Ovary (tissue), 9 donors: Measurements from ENCODE around the gene FAM83D. TPM values are rescaled to one million over a fixed set of nuclear protein-coding genes. Genes with fewer than 3 reads are reported as not detected.

Experiments used
- DNase-seq, 5 donors: peaks; one replicate each; pipeline ENCODE4 v3.0.0-alpha.2; 2019 to 2020
- H3K27ac ChIP-seq, 2 donors: fragments of 200-600 bp; one replicate each; pipeline versions ENCODE4 v1.5.1 to v1.8.0; 2019 to 2022
- H3K27me3 ChIP-seq: fragments of 200-600 bp; one replicate; pipeline ENCODE4 v1.8.0; 2022
- H3K36me3 ChIP-seq: fragments of 200-600 bp; sonication (generic); one replicate; pipeline ENCODE4 v1.5.1; 2019
- H3K4me1 ChIP-seq: one replicate; pipeline ENCODE4 v1.8.1; 2013; ENCODE audit warnings: mild to moderate bottlenecking, moderate library complexity; ENCODE audit not compliant: insufficient read depth
- H3K4me3 ChIP-seq: fragments of 200-600 bp; sonication (generic); one replicate; pipeline ENCODE4 v1.5.1; 2017
- H3K9me3 ChIP-seq, 2 donors: fragments of 200-600 bp in 1 of 2; sonication (generic) in 1 of 2; one replicate each; pipeline versions ENCODE4 v1.5.1 to v1.8.1; 2013 to 2019; ENCODE audit warnings: mild to moderate bottlenecking in 1 of 2, moderate library complexity in 1 of 2
- EP300 ChIP-seq: sonication (generic); formaldehyde crosslinking; IDR thresholded peaks from one replicate; pipeline ENCODE4 v1.6.1; 2017; ENCODE audit warnings: antibody characterized with exemption
- POLR2A ChIP-seq: fragments of 450-650 bp; IDR thresholded peaks from one replicate; pipeline ENCODE4 v1.6.1; 2017; ENCODE audit warnings: antibody characterized with exemption, mild to moderate bottlenecking, moderate library complexity
- WGBS, 3 donors: extraction: QIAGEN DNeasy Blood & Tissue Kit in 1 of 3; methylation state at CpG; one replicate each; pipeline versions ENCODE4 v1.1.5 to v1.1.7; 2013 to 2017; 5-methylcytosine and 5-hydroxymethylcytosine counted together
- intact Hi-C, 4 donors: fragments of 100-400 bp; cut with DNase I; formaldehyde crosslinking; loops; one replicate each; pipeline versions ENCODE4 v1.11.0 to v1.15.1; 2022 to 2023
- polyA plus RNA-seq, 2 donors: library from polyadenylated mRNA; stranded (reverse); fragments of 200-250 nt in 1 of 2; fragments of 350-450 nt in 1 of 2; fragmentation: Illumina TruSeq in 1 of 2; extraction: RNeasy Lipid Tissue Mini Kit (QIAGEN cat#74804) in 1 of 2; gene quantifications; one replicate each; pipeline ENCODE4 v1.2.3, GENCODE V29; 2013 to 2014
- total RNA-seq, 7 donors: library from RNA; depleted of rRNA in 2 of 7; stranded (reverse); fragments of >200 nt in 2 of 7; fragmentation: NEBNext Ultra II Directional in 3 of 7; extraction: Animal tissue kit (Norgen Biotek cat#: 25700) in 3 of 7; gene quantifications; one replicate each; pipeline versions ENCODE4 v1.1.0 to v1.2.4, GENCODE V29; 2016 to 2023
- TF ChIP-seq, protein P1 (sequence below), 3 donors: fragments of 450-650 bp in 2 of 3; fragments of 200-600 bp in 1 of 3; IDR thresholded peaks; one replicate each; pipeline versions ENCODE4 v1.5.1 to v1.8.0; 2016 to 2022; ENCODE audit warnings: antibody characterized with exemption in 3 of 3, mild to moderate bottlenecking in 1 of 3
- donor health status: DM: no; HTN: no; CAD: no; lungs with moderate emphysema.
- donor health status: DM: no; HTN: no; CAD: no.
- donor health status: Bipolar disorder and iron deficiency.
- donor health status: DM: yes; HTN: yes; CAD: no.
- donor health status: DM: no; HTN: no; CAD: no.
- donor health status: DM: yes; HTN: yes; CAD: no.

The FAM83D gene
- total and polyA plus RNA-seq, 9 donors = 0.18 to 2.5 (median 0.62) TPM; not detected in 1

DNA sequence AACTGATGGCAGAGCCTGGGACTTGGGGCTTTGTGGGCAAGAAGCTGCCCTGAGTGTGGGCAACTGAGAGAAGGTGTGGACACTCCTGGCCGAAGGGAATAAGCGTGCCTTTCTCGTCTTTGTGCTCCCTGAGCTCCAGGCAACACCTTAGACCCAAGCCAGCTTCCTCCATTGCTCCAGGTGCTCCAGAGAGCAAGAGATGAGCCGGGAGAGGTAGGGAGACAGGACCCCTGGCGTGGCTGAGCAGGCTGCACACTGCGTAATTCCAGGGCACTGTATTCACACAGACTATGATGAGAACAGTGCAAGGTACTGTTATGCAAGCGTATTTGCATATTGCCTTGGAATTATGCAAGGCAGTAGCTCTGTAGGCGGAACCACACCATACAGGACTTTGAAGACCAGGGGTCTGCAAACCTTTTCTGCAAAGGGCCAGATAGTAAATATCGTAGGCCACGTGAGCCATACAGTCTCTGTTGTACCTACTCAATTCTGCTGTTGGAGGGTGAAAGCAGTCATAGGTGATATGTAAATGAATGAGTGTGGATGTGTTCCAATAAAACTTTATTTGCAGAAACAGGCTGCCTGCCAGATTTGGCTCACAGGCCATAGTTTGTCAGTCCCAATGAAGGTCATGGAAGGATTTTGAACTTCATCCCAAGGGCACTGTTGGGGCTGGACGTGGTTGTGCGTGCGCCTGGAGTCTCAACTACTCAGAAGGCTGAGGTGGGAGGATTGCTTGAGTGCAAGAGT is 42.1 kb upstream of the FAM83D start:
- no peak overlapping the region for H3K27ac ChIP-seq

DNA sequence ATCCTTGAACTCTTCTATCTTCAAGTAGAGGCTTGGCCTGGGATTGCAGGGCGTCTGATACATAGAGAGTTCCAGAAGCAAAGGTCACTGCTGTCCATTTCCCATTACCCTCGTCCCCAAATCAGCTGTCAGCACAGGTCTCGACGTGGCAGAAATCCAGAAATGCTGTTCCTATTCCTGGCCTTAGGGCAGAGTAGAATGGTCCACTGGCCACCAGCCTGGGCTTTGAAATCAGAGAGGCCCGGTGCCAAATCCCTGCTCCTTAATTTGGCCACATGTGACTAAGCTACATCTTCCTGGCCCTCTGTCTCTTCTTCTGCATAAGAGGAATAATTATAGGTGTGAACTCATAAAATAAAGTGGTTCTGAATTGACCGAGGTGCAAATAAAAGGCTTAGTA is 40.9 kb upstream of the FAM83D start:
- no peak overlapping the region for H3K4me3 ChIP-seq
- no peaks in the 10 kb centered on the region for H3K4me1 ChIP-seq
- intact Hi-C loops = no loop called here
- H3K36me3 ChIP-seq = no peaks in the 10 kb centered on the region
- DNase-seq = no peak
- WGBS, 3 donors = 66 to 71% (median 66%) methylated on average over 6 of the region's 6 CpGs
- H3K27ac ChIP-seq = no peak overlapping the region
- H3K27me3 ChIP-seq = no peaks in the 10 kb centered on the region
- H3K9me3 ChIP-seq = no peaks in the 10 kb centered on the region
- TF ChIP-seq, protein P1, sequence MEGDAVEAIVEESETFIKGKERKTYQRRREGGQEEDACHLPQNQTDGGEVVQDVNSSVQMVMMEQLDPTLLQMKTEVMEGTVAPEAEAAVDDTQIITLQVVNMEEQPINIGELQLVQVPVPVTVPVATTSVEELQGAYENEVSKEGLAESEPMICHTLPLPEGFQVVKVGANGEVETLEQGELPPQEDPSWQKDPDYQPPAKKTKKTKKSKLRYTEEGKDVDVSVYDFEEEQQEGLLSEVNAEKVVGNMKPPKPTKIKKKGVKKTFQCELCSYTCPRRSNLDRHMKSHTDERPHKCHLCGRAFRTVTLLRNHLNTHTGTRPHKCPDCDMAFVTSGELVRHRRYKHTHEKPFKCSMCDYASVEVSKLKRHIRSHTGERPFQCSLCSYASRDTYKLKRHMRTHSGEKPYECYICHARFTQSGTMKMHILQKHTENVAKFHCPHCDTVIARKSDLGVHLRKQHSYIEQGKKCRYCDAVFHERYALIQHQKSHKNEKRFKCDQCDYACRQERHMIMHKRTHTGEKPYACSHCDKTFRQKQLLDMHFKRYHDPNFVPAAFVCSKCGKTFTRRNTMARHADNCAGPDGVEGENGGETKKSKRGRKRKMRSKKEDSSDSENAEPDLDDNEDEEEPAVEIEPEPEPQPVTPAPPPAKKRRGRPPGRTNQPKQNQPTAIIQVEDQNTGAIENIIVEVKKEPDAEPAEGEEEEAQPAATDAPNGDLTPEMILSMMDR (IDR thresholded peaks at IDR 0.05) = no peak
- no peak for TF ChIP-seq EP300
- no peak for TF ChIP-seq POLR2A

More for the DNA sequence above, 42.1 kb upstream of the FAM83D start:
- intact Hi-C loops = no loop called here
- no peaks in the 10 kb centered on the region for H3K27me3 ChIP-seq
- H3K9me3 ChIP-seq = no peaks in the 10 kb centered on the region
- no peak overlapping the region for H3K4me3 ChIP-seq
- H3K4me1 ChIP-seq = no peaks in the 10 kb centered on the region
- TF ChIP-seq EP300 (no peak), POLR2A (no peak)
- TF ChIP-seq, protein P1 (IDR thresholded peaks at IDR 0.05) = no peak
- H3K36me3 ChIP-seq = no peaks in the 10 kb centered on the region
- no peak for DNase-seq
- 82 to 85% (median 85%) methylated on average over 13 of the region's 13 CpGs for WGBS, 3 donors

- Histone ChIP-seq H3K4me3 (no peak overlapping the region), H3K4me1 (no peaks in the 10 kb centered on the region), H3K36me3 (no peaks in the 10 kb centered on the region), H3K27ac (no peak overlapping the region), H3K9me3 (no peaks in the 10 kb centered on the region), H3K27me3 (no peaks in the 10 kb centered on the region)
- WGBS, 3 donors = 66 to 76% (median 71%) methylated on average over 12 to 13 of the region's 13 CpGs
- intact Hi-C loops = no loop called here
- no peak for TF ChIP-seq EP300
- TF ChIP-seq, protein P1 (IDR thresholded peaks at IDR 0.05) = no peak
- no peak for TF ChIP-seq POLR2A
- no peak for DNase-seq
These were observed 38.0 kb upstream of the FAM83D start for GRCh38 chr20:38888059-38888831.

DNA sequence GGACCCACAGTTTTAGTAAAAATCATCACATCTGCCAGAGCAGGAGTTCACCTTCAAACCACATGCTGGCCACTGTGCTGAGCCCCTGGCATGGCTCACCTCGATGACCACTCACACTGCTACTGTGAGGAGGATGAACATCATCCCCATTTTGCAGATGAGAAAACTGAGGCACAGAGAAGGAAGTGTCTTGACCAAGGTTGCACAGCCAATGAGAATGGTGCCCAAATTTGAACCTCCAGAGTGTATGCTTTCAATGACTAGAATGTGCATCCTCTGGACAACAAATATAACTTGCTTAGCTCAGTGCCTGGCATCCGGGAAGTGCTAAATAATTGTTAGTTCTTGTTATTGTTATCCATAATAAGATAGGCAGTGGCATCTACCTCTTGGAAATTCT is 37.2 kb upstream of the FAM83D start:
- Histone ChIP-seq H3K27me3 (no peaks in the 10 kb centered on the region), H3K4me3 (no peak overlapping the region), H3K4me1 (no peaks in the 10 kb centered on the region), H3K36me3 (no peaks in the 10 kb centered on the region), H3K9me3 (no peaks in the 10 kb centered on the region), H3K27ac (no peak overlapping the region)
- WGBS, 3 donors = 65 to 80% (median 73%) methylated on average over 2 of the region's 2 CpGs
- intact Hi-C loops = no loop called here
- DNase-seq = no peak
- TF ChIP-seq POLR2A = no peak
